CD14-positive monocyte (primary cell): Measurements from ENCODE around the gene TDP2. TPM values are rescaled to one million over a fixed set of nuclear protein-coding genes. Genes with fewer than 3 reads are reported as not detected.

ENCODE experiments used
- DNase-seq, 3 donors: peaks; one replicate each; pipeline ENCODE4 v3.0.0-alpha.2; 2011 to 2022
- H2AFZ ChIP-seq: 2 replicates; pipeline ENCODE4 v1.6.0; 2012; ENCODE audit warnings: mild to moderate bottlenecking, low read depth, low read length, inconsistent platforms; ENCODE audit not compliant: insufficient read depth, poor library complexity, severe bottlenecking
- H3K27ac ChIP-seq, 2 donors: 1 replicate in 1 of 2; 2 replicates in 1 of 2; pipeline ENCODE4 v1.5.1; 2012 to 2013; ENCODE audit warnings: low read length in 2 of 2, control low read depth in 1 of 2, inconsistent platforms in 1 of 2, low read depth in 1 of 2, mild to moderate bottlenecking in 1 of 2
- H3K27me3 ChIP-seq, 2 donors: one replicate each; pipeline versions ENCODE4 v1.6.0 to v1.6.1; 2011 to 2013; ENCODE audit warnings: low read length in 2 of 2; ENCODE audit not compliant: control insufficient read depth in 2 of 2, insufficient read depth in 2 of 2
- H3K36me3 ChIP-seq, 2 donors: replicated peaks in 1 of 2; 1 replicate in 1 of 2; 2 replicates in 1 of 2; pipeline versions ENCODE4 v1.5.1 to v1.6.1; 2012 to 2013; ENCODE audit warnings: low read length in 2 of 2, control low read depth in 1 of 2, inconsistent platforms in 1 of 2, mild to moderate bottlenecking in 1 of 2; ENCODE audit not compliant: insufficient read depth in 2 of 2, control insufficient read depth in 1 of 2
- H3K4me1 ChIP-seq, 2 donors: 1 replicate in 1 of 2; 2 replicates in 1 of 2; pipeline versions ENCODE4 v1.5.1 to v1.6.1; 2012 to 2013; ENCODE audit warnings: low read length in 2 of 2, control low read depth in 1 of 2, inconsistent platforms in 1 of 2, mild to moderate bottlenecking in 1 of 2, moderate library complexity in 1 of 2; ENCODE audit not compliant: insufficient read depth in 2 of 2, control insufficient read depth in 1 of 2
- H3K4me2 ChIP-seq: replicated peaks from 2 replicates; pipeline ENCODE3; 2012; ENCODE audit warnings: low read length, moderate library complexity, mild to moderate bottlenecking; ENCODE audit not compliant: poor library complexity, severe bottlenecking; ENCODE audit errors: extremely low read depth
- H3K4me3 ChIP-seq, 3 experiments: fragments of 200-600 bp in 1 of 3; sonication (generic) in 1 of 3; replicated peaks in 1 of 3; 1 replicate in 2 of 3; 2 replicates in 1 of 3; pipeline ENCODE4 v1.5.1; 2011 to 2013; ENCODE audit warnings: low read length in 3 of 3, mild to moderate bottlenecking in 3 of 3, control low read depth in 2 of 3, low read depth in 2 of 3, inconsistent platforms in 1 of 3, moderate library complexity in 1 of 3
- H3K79me2 ChIP-seq: 2 replicates; pipeline ENCODE4 v1.6.0; 2012; ENCODE audit warnings: mild to moderate bottlenecking, control low read depth, inconsistent platforms, low read length, moderate library complexity; ENCODE audit not compliant: insufficient read depth
- H3K9ac ChIP-seq: 2 replicates; pipeline ENCODE4 v1.6.0; 2017; ENCODE audit warnings: low read length, mild to moderate bottlenecking; ENCODE audit not compliant: insufficient read depth, poor library complexity, severe bottlenecking
- H3K9me3 ChIP-seq, 2 donors: replicated peaks in 1 of 2; 1 replicate in 1 of 2; 2 replicates in 1 of 2; pipeline versions ENCODE4 v1.5.1 to v1.6.1; 2012 to 2013; ENCODE audit warnings: low read length in 2 of 2, control low read depth in 1 of 2; ENCODE audit not compliant: control insufficient read depth in 1 of 2, insufficient read depth in 1 of 2
- H4K20me1 ChIP-seq: 2 replicates; pipeline ENCODE4 v1.6.0; 2012; ENCODE audit warnings: mild to moderate bottlenecking, low read length, control low read depth, moderate library complexity; ENCODE audit not compliant: insufficient read depth
- H3K27ac Mint-ChIP-seq, 7 donors: one replicate each; pipeline ENCODE4 v1.8.0; 2020; ENCODE audit warnings: mild to moderate bottlenecking in 7 of 7, mixed read lengths in 7 of 7, moderate library complexity in 6 of 7, inconsistent platforms in 2 of 7
- H3K27me3 Mint-ChIP-seq, 3 donors: one replicate each; pipeline ENCODE4 v1.8.0; 2021 to 2022; ENCODE audit warnings: low read depth in 3 of 3, mild to moderate bottlenecking in 3 of 3, mixed read lengths in 3 of 3, moderate library complexity in 3 of 3, inconsistent platforms in 1 of 3
- H3K36me3 Mint-ChIP-seq, 2 donors: one replicate each; pipeline ENCODE4 v1.8.0; 2020; ENCODE audit warnings: mixed read lengths in 2 of 2, inconsistent platforms in 1 of 2, mild to moderate bottlenecking in 1 of 2
- H3K4me1 Mint-ChIP-seq: one replicate; pipeline ENCODE4 v1.8.0; 2020; ENCODE audit warnings: mild to moderate bottlenecking, mixed read lengths
- H3K4me3 Mint-ChIP-seq, 2 donors: one replicate each; pipeline ENCODE4 v1.8.0; 2020; ENCODE audit warnings: mild to moderate bottlenecking in 2 of 2, mixed read lengths in 2 of 2, moderate library complexity in 1 of 2
- H3K9me3 Mint-ChIP-seq, 7 donors: one replicate each; pipeline ENCODE4 v1.8.0; 2020 to 2022; ENCODE audit warnings: mixed read lengths in 7 of 7, mild to moderate bottlenecking in 6 of 7, moderate library complexity in 6 of 7, inconsistent platforms in 2 of 7
- WGBS: methylation state at CpG from one replicate; pipeline ENCODE4 v1.1.5; 2013; ENCODE audit warnings: missing lambda C conversion rate; ENCODE audit not compliant: insufficient coverage; 5-methylcytosine and 5-hydroxymethylcytosine counted together
- intact Hi-C, 2 donors: fragments of 100-400 bp; cut with micrococcal nuclease; formaldehyde crosslinking; loops; one replicate each; pipeline versions ENCODE4 v1.15.0 to v1.15.1; 2023
- polyA plus RNA-seq, 3 donors: library from polyadenylated mRNA; depleted of rRNA in 1 of 3; unstranded in 2 of 3; stranded (reverse) in 1 of 3; fragments of 300-500 nt in 2 of 3; fragments of >200 nt in 1 of 3; fragmentation: Illumina TruSeq in 2 of 3; gene quantifications; 1 replicate in 2 of 3; 2 replicates in 1 of 3; pipeline ENCODE4 v1.2.3, GENCODE V29; 2012 to 2021
- TF ChIP-seq, protein P1 (sequence below): fragments of 200-600 bp; IDR thresholded peaks from one replicate; pipeline ENCODE4 v1.8.0; 2022; ENCODE audit warnings: antibody characterized with exemption, mild to moderate bottlenecking

Gene TDP2
- polyA plus RNA-seq, 3 donors = 21.0 to 24.2 (median 21.8) TPM

DNA sequence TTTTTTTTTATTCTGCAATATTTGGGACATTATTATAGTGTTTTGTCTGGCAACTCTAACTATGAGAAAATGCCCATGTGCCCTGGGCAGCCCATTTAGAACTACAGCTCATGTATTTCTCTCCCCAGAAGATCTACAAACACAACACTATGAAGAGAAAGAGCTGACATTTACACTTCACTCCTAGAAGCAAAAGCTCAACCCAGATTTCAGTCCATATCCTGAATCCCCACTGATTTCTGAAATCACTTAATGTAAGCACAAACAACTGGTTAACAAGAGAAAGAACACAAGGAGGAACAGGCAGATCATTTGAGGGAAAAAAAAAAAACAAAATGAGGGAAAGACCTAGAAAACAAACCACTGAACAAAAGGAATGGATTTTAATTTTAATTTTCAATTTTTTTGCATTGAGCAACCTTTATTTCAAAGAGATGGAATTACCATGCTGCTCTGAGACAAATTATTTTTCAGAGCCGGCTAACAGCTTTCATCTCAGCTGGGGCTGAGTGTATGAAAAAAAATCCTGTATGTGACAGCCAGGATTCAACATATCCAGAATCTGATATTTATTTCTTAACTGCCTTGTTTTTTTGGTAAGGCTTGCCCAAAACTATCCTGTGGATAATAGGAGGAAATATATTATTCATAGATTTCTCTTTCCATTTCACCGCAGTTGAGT lies 53.2 kb downstream of the TDP2 start:
- Histone ChIP-seq H3K36me3 (no peaks in the 10 kb centered on the region), H3K27ac (no peak overlapping the region), H3K4me3 (no peak overlapping the region), H3K9ac (no peak overlapping the region), H3K9me3 (no peaks in the 10 kb centered on the region), H3K4me2 (no peak overlapping the region), H2AFZ (no peak overlapping the region), H3K79me2 (no peaks in the 10 kb centered on the region), H4K20me1 (no peaks in the 10 kb centered on the region), H3K27me3 (peaks cover 0 to 8% of the 10 kb centered on the region in 2 donors), H3K4me1 (no peaks in the 10 kb centered on the region)
- intact Hi-C loops = no loop called here
- no CpG with 5 or more reads among the region's 2 CpGs for WGBS
- DNase-seq = no peak
- Mint-ChIP-seq H3K27ac (no peak overlapping the region), H3K27me3 (peaks cover 0 to 15% (median 6%) of the 10 kb centered on the region in 3 donors), H3K36me3 (no peaks in the 10 kb centered on the region), H3K4me3 (no peak overlapping the region), H3K9me3 (peaks cover 0 to 2% (median 0%) of the 10 kb centered on the region in 7 donors), H3K4me1 (no peaks in the 10 kb centered on the region)
- TF ChIP-seq, protein P1, sequence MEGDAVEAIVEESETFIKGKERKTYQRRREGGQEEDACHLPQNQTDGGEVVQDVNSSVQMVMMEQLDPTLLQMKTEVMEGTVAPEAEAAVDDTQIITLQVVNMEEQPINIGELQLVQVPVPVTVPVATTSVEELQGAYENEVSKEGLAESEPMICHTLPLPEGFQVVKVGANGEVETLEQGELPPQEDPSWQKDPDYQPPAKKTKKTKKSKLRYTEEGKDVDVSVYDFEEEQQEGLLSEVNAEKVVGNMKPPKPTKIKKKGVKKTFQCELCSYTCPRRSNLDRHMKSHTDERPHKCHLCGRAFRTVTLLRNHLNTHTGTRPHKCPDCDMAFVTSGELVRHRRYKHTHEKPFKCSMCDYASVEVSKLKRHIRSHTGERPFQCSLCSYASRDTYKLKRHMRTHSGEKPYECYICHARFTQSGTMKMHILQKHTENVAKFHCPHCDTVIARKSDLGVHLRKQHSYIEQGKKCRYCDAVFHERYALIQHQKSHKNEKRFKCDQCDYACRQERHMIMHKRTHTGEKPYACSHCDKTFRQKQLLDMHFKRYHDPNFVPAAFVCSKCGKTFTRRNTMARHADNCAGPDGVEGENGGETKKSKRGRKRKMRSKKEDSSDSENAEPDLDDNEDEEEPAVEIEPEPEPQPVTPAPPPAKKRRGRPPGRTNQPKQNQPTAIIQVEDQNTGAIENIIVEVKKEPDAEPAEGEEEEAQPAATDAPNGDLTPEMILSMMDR = no peak

DNA sequence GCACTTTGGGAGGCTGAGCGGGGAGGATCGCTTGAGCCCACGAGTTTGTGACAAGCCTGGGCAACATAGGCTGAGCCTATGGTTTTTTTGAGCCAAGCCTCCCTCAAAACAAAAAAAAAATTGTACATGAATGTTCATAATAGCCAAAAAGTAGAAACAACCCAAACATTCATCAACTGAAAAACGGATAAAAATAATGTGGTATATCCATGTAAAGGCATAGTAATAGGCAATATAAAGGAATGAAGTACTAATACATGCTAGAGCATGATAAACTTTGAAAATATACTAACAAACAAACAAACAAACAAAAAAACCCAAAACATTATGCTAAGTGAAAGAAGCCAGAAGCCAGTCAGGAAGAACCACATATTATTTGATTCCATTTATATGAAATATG lies 56.0 kb downstream of the TDP2 start:
- Histone ChIP-seq H2AFZ (no peak overlapping the region), H4K20me1 (no peaks in the 10 kb centered on the region), H3K79me2 (no peaks in the 10 kb centered on the region), H3K4me1 (no peaks in the 10 kb centered on the region), H3K27me3 (peaks cover 0 to 8% of the 10 kb centered on the region in 2 donors), H3K4me3 (no peak overlapping the region), H3K27ac (no peak overlapping the region), H3K9me3 (no peaks in the 10 kb centered on the region), H3K9ac (no peak overlapping the region), H3K4me2 (no peak overlapping the region), H3K36me3 (no peaks in the 10 kb centered on the region)
- Mint-ChIP-seq H3K27ac (no peak overlapping the region), H3K27me3 (peaks cover 0 to 15% (median 6%) of the 10 kb centered on the region in 3 donors), H3K4me1 (peaks cover 4% of the 10 kb centered on the region), H3K4me3 (no peak overlapping the region), H3K9me3 (peaks cover 0 to 1% (median 0%) of the 10 kb centered on the region in 7 donors), H3K36me3 (no peaks in the 10 kb centered on the region)
- intact Hi-C loops = no loop called here
- no CpG with 5 or more reads among the region's 4 CpGs for WGBS
- TF ChIP-seq, protein P1 = no peak
- DNase-seq = no peak
